Suprapubic skin (tissue), 4 donors: Measurements from ENCODE around the gene ZDHHC12.

Experiments
- CTCF ChIP-seq, 2 donors: fragments of 200-600 bp in 1 of 2; fragments of 450-650 bp in 1 of 2; sonication (generic) in 1 of 2; IDR thresholded peaks; one replicate each; pipeline ENCODE4 v1.5.1; 2016 to 2019; ENCODE audit warnings: antibody characterized with exemption in 2 of 2, mild to moderate bottlenecking in 1 of 2, moderate library complexity in 1 of 2
- EP300 ChIP-seq: sonication (generic); formaldehyde crosslinking; IDR thresholded peaks from one replicate; pipeline ENCODE4 v1.6.1; 2017; ENCODE audit warnings: antibody characterized with exemption
- POLR2A ChIP-seq, 2 donors: fragments of 450-650 bp; IDR thresholded peaks; one replicate each; pipeline ENCODE4 v1.6.1; 2017; ENCODE audit warnings: antibody characterized with exemption in 2 of 2, mild to moderate bottlenecking in 2 of 2, moderate library complexity in 2 of 2
- POLR2AphosphoS5 ChIP-seq, 3 donors: sonication (generic); formaldehyde crosslinking; IDR thresholded peaks; one replicate each; pipeline ENCODE4 v1.6.1; 2017; ENCODE audit warnings: antibody characterized with exemption in 3 of 3

- TF ChIP-seq CTCF (IDR thresholded peaks at IDR 0.05) (no peak), POLR2A (IDR thresholded peaks at IDR 0.05) (no peak), POLR2AphosphoS5 (IDR thresholded peaks at IDR 0.05) (no peak), EP300 (no peak)
These were observed 17.9 kb downstream of the ZDHHC12 start for GRCh38 chr9:128706045-128706444.
